Thyroid gland (tissue), 4 donors: ENCODE data around the gene SLC5A6. TPM values are rescaled to one million over a fixed set of nuclear protein-coding genes. Genes with fewer than 3 reads are reported as not detected.
"Not testable (repeated sequence)": the region's sequence is repeated elsewhere in the genome, so short reads cannot be mapped to it uniquely, and the experiment has no call there.

Experiments
- DNase-seq, 2 donors: peaks; one replicate each; pipeline ENCODE4 v3.0.0-alpha.2; 2019
- H3K27ac ChIP-seq, 3 donors: fragments of 200-600 bp; sonication (generic); 1 replicate in 2 of 3; 2 replicates in 1 of 3; pipeline ENCODE4 v1.5.1; 2016 to 2019; ENCODE audit warnings: mild to moderate bottlenecking in 1 of 3, moderate library complexity in 1 of 3
- H3K27me3 ChIP-seq: fragments of 200-600 bp; sonication (generic); one replicate; pipeline ENCODE4 v1.5.1; 2019
- H3K36me3 ChIP-seq, 2 donors: fragments of 200-600 bp; sonication (generic); one replicate each; pipeline ENCODE4 v1.5.1; 2016 to 2019
- H3K4me1 ChIP-seq, 2 donors: fragments of 200-600 bp; sonication (generic); one replicate each; pipeline ENCODE4 v1.5.1; 2017 to 2019
- H3K4me3 ChIP-seq, 3 donors: fragments of 200-600 bp; sonication (generic); replicated peaks in 1 of 3; 1 replicate in 2 of 3; 2 replicates in 1 of 3; pipeline ENCODE4 v1.5.1; 2016; ENCODE audit warnings: mild to moderate bottlenecking in 1 of 3
- H3K9me3 ChIP-seq: fragments of 200-600 bp; sonication (generic); one replicate; pipeline ENCODE4 v1.5.1; 2017
- CTCF ChIP-seq, 6 experiments: fragments of 200-600 bp in 3 of 6; fragments of 450-650 bp in 3 of 6; sonication (generic) in 3 of 6; IDR thresholded peaks; one replicate each; pipeline ENCODE4 v1.5.1; 2016 to 2019; ENCODE audit warnings: antibody characterized with exemption in 6 of 6, mild to moderate bottlenecking in 2 of 6, inconsistent platforms in 1 of 6, moderate library complexity in 1 of 6
- POLR2A ChIP-seq, 2 donors: fragments of 450-650 bp; IDR thresholded peaks; one replicate each; pipeline ENCODE4 v1.6.1; 2017; ENCODE audit warnings: antibody characterized with exemption in 2 of 2, mild to moderate bottlenecking in 2 of 2, moderate library complexity in 1 of 2
- WGBS, 2 donors: methylation state at CpG; one replicate each; pipeline ENCODE4 v1.1.5; 2017; 5-methylcytosine and 5-hydroxymethylcytosine counted together
- intact Hi-C: fragments of 100-400 bp; cut with DNase I; formaldehyde crosslinking; loops from one replicate; pipeline ENCODE4 v1.15.1; 2023
- total RNA-seq, 4 donors: library from RNA; depleted of rRNA; stranded (reverse); fragments of >200 nt; gene quantifications; one replicate each; pipeline ENCODE4 v1.2.3, GENCODE V29; 2016

The SLC5A6 gene
- total RNA-seq, 4 donors from 2014 or later, result 10.9 to 34.0 (median 22.0) TPM

GRCh38 chr2:27203741-27204140, 8.3 kb downstream of the SLC5A6 start:
- intact Hi-C loops, result loop anchor here (10.0 kb wide), 1 partner anchor 239 kb away; no protein-coding TSS in a partner anchor
- TF ChIP-seq POLR2A (IDR thresholded peaks at IDR 0.05), result no peak
- no peak for TF ChIP-seq CTCF (IDR thresholded peaks at IDR 0.05)
- peaks cover 0 to 22% of the 10 kb centered on the region in 2 donors for H3K36me3 ChIP-seq

GRCh38 chr2:27202854-27203253, 9.2 kb downstream of the SLC5A6 start:
- Histone ChIP-seq H3K9me3 (no peaks in the 10 kb centered on the region), H3K4me3 (no peak overlapping the region), H3K27me3 (no peaks in the 10 kb centered on the region), H3K36me3 (peaks cover 0 to 22% of the 10 kb centered on the region in 2 donors), H3K4me1 (no peaks in the 10 kb centered on the region), H3K27ac (no peak overlapping the region)
- TF ChIP-seq CTCF (IDR thresholded peaks at IDR 0.05) (no peak), POLR2A (IDR thresholded peaks at IDR 0.05) (no peak)
- WGBS, 2 donors, result 82 to 94% methylated on average over 2 of the region's 2 CpGs
- intact Hi-C loops, result loop anchor here (10.0 kb wide), 1 partner anchor 238 kb away; no protein-coding TSS in a partner anchor
- no peak for DNase-seq

More at GRCh38 chr2:27203741-27204140, 8.3 kb downstream of the SLC5A6 start:
- no peak for DNase-seq
- Histone ChIP-seq H3K27me3 (no peaks in the 10 kb centered on the region), H3K27ac (no peak overlapping the region), H3K9me3 (no peaks in the 10 kb centered on the region), H3K4me3 (no peak overlapping the region), H3K4me1 (no peaks in the 10 kb centered on the region)
- 90 to 93% methylated on average over 9 of the region's 9 CpGs for WGBS, 2 donors

- H3K4me3 ChIP-seq, result no peak overlapping the region
- H3K9me3 ChIP-seq, result no peaks in the 10 kb centered on the region
- intact Hi-C loops, result loop anchor here (10.0 kb wide), 1 partner anchor 237 kb away; no protein-coding TSS in a partner anchor
- 94% methylated on average over 7 of the region's 7 CpGs for WGBS, 2 donors
- no peak overlapping the region for H3K27ac ChIP-seq
- no peaks in the 10 kb centered on the region for H3K4me1 ChIP-seq
- no peaks in the 10 kb centered on the region for H3K27me3 ChIP-seq
- H3K36me3 ChIP-seq, result peaks cover 0 to 14% of the 10 kb centered on the region in 2 donors
- no peak for DNase-seq
- TF ChIP-seq CTCF (IDR thresholded peaks at IDR 0.05), result no peak
- no peak for TF ChIP-seq POLR2A (IDR thresholded peaks at IDR 0.05)
These were observed 10.4 kb downstream of the SLC5A6 start for GRCh38 chr2:27201675-27202074.

GRCh38 chr2:27199241-27199640, 12.8 kb downstream of the SLC5A6 start:
- intact Hi-C loops, result no loop called here
- DNase-seq, result no peak
- WGBS, 2 donors, result 84 to 92% methylated on average over 2 of the region's 2 CpGs
- peaks cover 0 to 11% of the 10 kb centered on the region in 2 donors for H3K36me3 ChIP-seq
- H3K4me3 ChIP-seq, result no peak overlapping the region
- H3K9me3 ChIP-seq, result no peaks in the 10 kb centered on the region
- TF ChIP-seq CTCF (IDR thresholded peaks at IDR 0.05) (no peak), POLR2A (IDR thresholded peaks at IDR 0.05) (no peak)
- H3K27me3 ChIP-seq, result no peaks in the 10 kb centered on the region
- no peaks in the 10 kb centered on the region for H3K4me1 ChIP-seq
- H3K27ac ChIP-seq, result no peak overlapping the region

- no peak for TF ChIP-seq POLR2A (IDR thresholded peaks at IDR 0.05)
- no peak for TF ChIP-seq CTCF (IDR thresholded peaks at IDR 0.05)
- WGBS, 2 donors, result 65 to 89% methylated on average over 2 of the region's 2 CpGs
- no peaks in the 10 kb centered on the region for H3K9me3 ChIP-seq
- H3K27ac ChIP-seq, result no peak overlapping the region
- peaks cover 0 to 7% of the 10 kb centered on the region in 2 donors for H3K36me3 ChIP-seq
- intact Hi-C loops, result no loop called here
- no peaks in the 10 kb centered on the region for H3K27me3 ChIP-seq
- H3K4me1 ChIP-seq, result no peaks in the 10 kb centered on the region
- no peak for DNase-seq
- no peak overlapping the region for H3K4me3 ChIP-seq
These were observed 13.4 kb downstream of the SLC5A6 start for GRCh38 chr2:27198627-27199026.

GRCh38 chr2:27198068-27198467, 14.0 kb downstream of the SLC5A6 start:
- H3K4me1 ChIP-seq, H3K4me3 ChIP-seq, H3K27ac ChIP-seq, H3K27me3 ChIP-seq, DNase-seq, intact Hi-C loops, H3K36me3 ChIP-seq, H3K9me3 ChIP-seq: not testable (repeated sequence)
- 81 to 86% methylated on average over 3 of the region's 3 CpGs for WGBS, 2 donors

- H3K9me3 ChIP-seq, DNase-seq, H3K4me1 ChIP-seq, H3K36me3 ChIP-seq, H3K4me3 ChIP-seq, intact Hi-C loops, H3K27me3 ChIP-seq, H3K27ac ChIP-seq: not testable (repeated sequence)
- 91 to 97% methylated on average over 3 of the region's 3 CpGs for WGBS, 2 donors
These were observed 16.3 kb downstream of the SLC5A6 start for GRCh38 chr2:27195799-27196198.
